Measurements from ENCODE around the gene RRAGD.

GRCh38 chr6:89385156-89385667, 26.9 kb downstream of the RRAGD start:
- TF ChIP-seq CTCF (IDR thresholded peaks at IDR 0.05) (no peak), ZFX (IDR thresholded peaks at IDR 0.05; ENCODE audit: borderline replicate concordance) (no peak)
